ENCODE results near the gene CPNE5.
"Not testable (repeated sequence)": the region's sequence is repeated elsewhere in the genome, so short reads cannot be mapped to it uniquely, and the experiment has no call there.

CPNE5 gene

GRCh38 chr6:36712816-36713215 is 126.4 kb downstream of the CPNE5 start:
- DNase-seq (ENCODE audit: low read depth), result no peak
- no peak for TF ChIP-seq CTCF (conservative IDR thresholded peaks at IDR 0.05; ENCODE audit: low read depth, low read length)
- no peak overlapping the region for H3K4me3 ChIP-seq (ENCODE audit: low read length)

GRCh38 chr6:36706339-36706738 is 132.9 kb downstream of the CPNE5 start:
- TF ChIP-seq CTCF (conservative IDR thresholded peaks at IDR 0.05; ENCODE audit: low read depth, low read length), result no peak
- no peak overlapping the region for H3K4me3 ChIP-seq (ENCODE audit: low read length)
- DNase-seq (ENCODE audit: low read depth), result no peak

- not testable (repeated sequence) for DNase-seq (ENCODE audit: low read depth); H3K4me3 ChIP-seq (ENCODE audit: low read length)
Observed at GRCh38 chr6:36704961-36705577, 134.2 kb downstream of the CPNE5 start.

GRCh38 chr6:36703982-36704381 is 135.3 kb downstream of the CPNE5 start:
- TF ChIP-seq CTCF (conservative IDR thresholded peaks at IDR 0.05; ENCODE audit: low read depth, low read length), result no peak
- H3K4me3 ChIP-seq (ENCODE audit: low read length), result no peak overlapping the region
- no peak for DNase-seq (ENCODE audit: low read depth)

GRCh38 chr6:36703081-36703606 is 136.1 kb downstream of the CPNE5 start:
- H3K4me3 ChIP-seq (ENCODE audit: low read length), result no peak overlapping the region
- DNase-seq (ENCODE audit: low read depth), result no peak
- TF ChIP-seq CTCF (conservative IDR thresholded peaks at IDR 0.05; ENCODE audit: low read depth, low read length), result no peak

GRCh38 chr6:36702656-36703055 is 136.6 kb downstream of the CPNE5 start:
- no peak for TF ChIP-seq CTCF (conservative IDR thresholded peaks at IDR 0.05; ENCODE audit: low read depth, low read length)
- no peak for DNase-seq (ENCODE audit: low read depth)
- no peak overlapping the region for H3K4me3 ChIP-seq (ENCODE audit: low read length)

GRCh38 chr6:36701401-36701991 is 137.7 kb downstream of the CPNE5 start:
- TF ChIP-seq CTCF (conservative IDR thresholded peaks at IDR 0.05; ENCODE audit: low read depth, low read length), result peak; percentile 43
- no peak overlapping the region for H3K4me3 ChIP-seq (ENCODE audit: low read length)
- DNase-seq (ENCODE audit: low read depth), result no peak
